ENCODE results near the gene ZNF484. TPM values are rescaled to one million over a fixed set of nuclear protein-coding genes. Genes with fewer than 3 reads are reported as not detected.
A peak's percentile ranks its signal among the peaks of the same experiment; 100 is the strongest.
"Not testable (repeated sequence)": the region's sequence is repeated elsewhere in the genome, so short reads cannot be mapped to it uniquely, and the experiment has no call there.

The ZNF484 gene
- total and polyA plus RNA-seq, 2 donors: 2.2 to 9.0 TPM

DNA sequence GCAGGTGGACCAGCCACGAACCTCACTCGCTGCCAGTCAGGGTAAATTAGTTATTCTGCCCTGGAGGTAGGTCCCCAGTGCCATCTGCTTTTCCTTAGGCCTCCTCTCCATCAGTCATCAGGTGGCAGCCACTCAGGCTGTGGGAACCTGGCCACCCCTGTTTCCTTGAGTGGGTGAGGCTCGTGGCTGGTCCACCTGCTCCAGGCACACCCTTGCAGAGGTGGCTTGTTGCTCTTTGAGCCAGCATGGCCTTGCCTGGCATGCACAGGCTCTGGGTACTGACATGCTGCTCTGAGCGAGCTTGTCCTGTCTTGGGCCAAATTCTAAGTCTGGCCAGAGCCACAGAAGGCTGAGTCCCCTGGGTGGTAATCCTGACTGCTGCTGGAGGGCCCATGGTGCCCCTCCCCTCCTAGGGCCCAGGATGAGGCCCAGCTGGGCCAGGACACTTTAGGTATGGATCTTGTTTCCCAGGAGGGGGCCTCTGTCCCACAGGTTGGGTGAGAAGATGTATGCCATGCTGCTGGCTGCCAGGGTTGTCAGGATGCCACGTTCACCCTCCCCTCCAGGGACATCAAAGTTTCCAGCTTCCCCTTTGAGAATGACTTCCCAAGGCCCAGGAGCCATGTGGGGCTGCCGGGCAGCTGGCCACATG is 17.0 kb upstream of the ZNF484 start:
- no peak for DNase-seq (ENCODE audit: low read depth in 6 of 9, low spot score in 9 of 9)
- H3K27me3 ChIP-seq (ENCODE audit: control insufficient read depth in 2 of 2, insufficient read depth in 1 of 2, low read length in 1 of 2): no peaks in the 10 kb centered on the region
- no peak overlapping the region for H3K4me3 ChIP-seq (ENCODE audit: low read length in 2 of 2)
- H3K36me3 ChIP-seq (ENCODE audit: control insufficient read depth in 2 of 2, insufficient read depth in 2 of 2, low read length in 1 of 2): no peaks in the 10 kb centered on the region
- H3K27ac ChIP-seq (ENCODE audit: low read depth in 1 of 2, low read length in 1 of 2): no peak overlapping the region
- no peaks in the 10 kb centered on the region for H3K4me1 ChIP-seq (ENCODE audit: control insufficient read depth in 2 of 2, insufficient read depth in 2 of 2, low read length in 2 of 2)
- H3K9me3 ChIP-seq (ENCODE audit: control insufficient read depth in 2 of 2, insufficient read depth in 1 of 2, low read length in 1 of 2): no peaks in the 10 kb centered on the region
- 96% methylated on average over 6 of the region's 6 CpGs for WGBS

DNA sequence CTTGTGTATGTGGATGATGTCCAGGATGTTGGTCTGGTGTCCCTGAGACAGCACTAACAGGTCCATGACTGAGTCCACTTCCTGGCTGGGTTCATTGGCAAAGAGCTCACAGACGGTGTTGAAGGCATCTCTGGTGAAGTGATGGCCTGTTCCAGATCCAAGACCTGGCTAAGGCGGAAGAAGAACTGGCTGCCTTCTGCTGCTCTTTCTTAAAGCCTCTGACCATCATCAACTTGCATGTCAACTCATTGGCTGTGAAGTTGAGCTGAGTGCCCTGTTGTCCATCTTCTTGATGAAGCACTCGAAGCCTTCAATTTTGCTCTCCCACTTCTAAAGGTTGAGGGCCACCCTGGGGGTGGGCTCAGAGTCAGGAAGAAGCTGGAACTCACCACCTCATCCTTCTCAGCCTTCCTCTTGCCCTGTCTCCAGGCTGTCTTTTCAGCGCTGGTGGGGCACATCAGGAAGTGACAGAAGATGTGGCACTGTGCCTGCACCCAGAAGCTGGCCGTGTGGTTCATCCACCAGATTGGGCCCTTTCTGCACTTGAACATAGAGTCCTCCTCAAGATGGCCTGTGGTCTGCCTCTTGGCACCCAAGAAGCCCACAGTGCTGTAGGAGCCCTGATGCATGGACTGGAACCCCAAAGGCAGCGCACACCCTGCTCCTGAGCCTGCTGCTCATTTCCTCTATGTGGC is 16.2 kb upstream of the ZNF484 start:
- DNase-seq (ENCODE audit: low read depth in 6 of 9, low spot score in 9 of 9); H3K9me3 ChIP-seq (ENCODE audit: control insufficient read depth in 2 of 2, insufficient read depth in 1 of 2, low read length in 1 of 2); H3K27me3 ChIP-seq (ENCODE audit: control insufficient read depth in 2 of 2, insufficient read depth in 1 of 2, low read length in 1 of 2); H3K4me1 ChIP-seq (ENCODE audit: control insufficient read depth in 2 of 2, insufficient read depth in 2 of 2, low read length in 2 of 2); H3K27ac ChIP-seq (ENCODE audit: low read depth in 1 of 2, low read length in 1 of 2); H3K4me3 ChIP-seq (ENCODE audit: low read length in 2 of 2); H3K36me3 ChIP-seq (ENCODE audit: control insufficient read depth in 2 of 2, insufficient read depth in 2 of 2, low read length in 1 of 2): not testable (repeated sequence)
- WGBS: 97% methylated on average over 6 of the region's 6 CpGs

DNA sequence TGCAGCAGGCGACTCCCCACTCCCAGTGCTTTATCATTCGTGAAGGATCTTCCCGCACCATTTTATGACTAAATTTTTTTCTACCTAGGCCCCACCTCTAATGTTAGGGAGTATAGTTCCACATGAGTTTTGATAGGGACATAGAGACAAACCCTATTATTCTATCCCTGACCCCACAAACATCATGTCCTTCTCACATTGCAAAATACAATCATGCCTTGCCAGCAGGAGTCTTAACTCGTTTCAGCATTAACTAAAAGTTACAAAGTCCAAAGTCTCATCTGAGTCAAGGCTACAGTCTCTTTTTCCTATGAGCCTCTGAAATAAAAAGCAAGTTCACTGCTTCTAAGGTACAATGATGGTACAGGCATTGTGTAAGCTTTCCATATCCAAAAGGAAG is 14.4 kb upstream of the ZNF484 start:
- peaks cover 9 to 10% of the 10 kb centered on the region in 2 donors for H3K4me1 ChIP-seq (ENCODE audit: control insufficient read depth in 2 of 2, insufficient read depth in 2 of 2, low read length in 2 of 2)
- not testable (repeated sequence) for H3K4me3 ChIP-seq (ENCODE audit: low read length in 2 of 2); H3K27ac ChIP-seq (ENCODE audit: low read depth in 1 of 2, low read length in 1 of 2); DNase-seq (ENCODE audit: low read depth in 6 of 9, low spot score in 9 of 9); H3K36me3 ChIP-seq (ENCODE audit: control insufficient read depth in 2 of 2, insufficient read depth in 2 of 2, low read length in 1 of 2); H3K27me3 ChIP-seq (ENCODE audit: control insufficient read depth in 2 of 2, insufficient read depth in 1 of 2, low read length in 1 of 2); H3K9me3 ChIP-seq (ENCODE audit: control insufficient read depth in 2 of 2, insufficient read depth in 1 of 2, low read length in 1 of 2)
- WGBS: 97% methylated on average over 4 of the region's 4 CpGs

DNA sequence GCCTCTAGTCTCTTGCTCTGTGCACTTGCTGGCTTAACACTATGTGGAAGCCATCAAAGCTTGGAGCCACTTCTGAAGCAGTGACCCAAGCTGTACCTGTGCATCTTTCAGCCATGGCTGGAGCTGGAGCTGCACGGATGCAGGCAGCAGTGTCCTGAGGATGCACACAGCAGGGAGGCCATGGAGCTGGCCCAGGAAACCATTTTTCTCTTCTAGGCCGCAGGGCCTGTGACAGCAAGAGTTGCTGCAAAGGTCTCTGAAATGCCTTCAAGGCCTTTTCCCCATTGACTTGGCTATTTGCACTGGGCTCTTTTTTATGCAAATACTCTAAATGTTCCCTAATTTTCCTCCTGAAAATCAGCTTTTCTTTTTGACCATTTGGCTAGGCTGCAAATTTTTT is 12.9 kb upstream of the ZNF484 start:
- Histone ChIP-seq H3K4me3 (ENCODE audit: low read length in 2 of 2) (no peak overlapping the region), H3K27ac (ENCODE audit: low read depth in 1 of 2, low read length in 1 of 2) (no peak overlapping the region), H3K4me1 (ENCODE audit: control insufficient read depth in 2 of 2, insufficient read depth in 2 of 2, low read length in 2 of 2) (peaks cover 14 to 18% of the 10 kb centered on the region in 2 donors), H3K9me3 (ENCODE audit: control insufficient read depth in 2 of 2, insufficient read depth in 1 of 2, low read length in 1 of 2) (no peaks in the 10 kb centered on the region), H3K27me3 (ENCODE audit: control insufficient read depth in 2 of 2, insufficient read depth in 1 of 2, low read length in 1 of 2) (no peaks in the 10 kb centered on the region), H3K36me3 (ENCODE audit: control insufficient read depth in 2 of 2, insufficient read depth in 2 of 2, low read length in 1 of 2) (no peaks in the 10 kb centered on the region)
- WGBS: 95% methylated on average over 2 of the region's 2 CpGs
- DNase-seq (ENCODE audit: low read depth in 6 of 9, low spot score in 9 of 9): no peak

DNA sequence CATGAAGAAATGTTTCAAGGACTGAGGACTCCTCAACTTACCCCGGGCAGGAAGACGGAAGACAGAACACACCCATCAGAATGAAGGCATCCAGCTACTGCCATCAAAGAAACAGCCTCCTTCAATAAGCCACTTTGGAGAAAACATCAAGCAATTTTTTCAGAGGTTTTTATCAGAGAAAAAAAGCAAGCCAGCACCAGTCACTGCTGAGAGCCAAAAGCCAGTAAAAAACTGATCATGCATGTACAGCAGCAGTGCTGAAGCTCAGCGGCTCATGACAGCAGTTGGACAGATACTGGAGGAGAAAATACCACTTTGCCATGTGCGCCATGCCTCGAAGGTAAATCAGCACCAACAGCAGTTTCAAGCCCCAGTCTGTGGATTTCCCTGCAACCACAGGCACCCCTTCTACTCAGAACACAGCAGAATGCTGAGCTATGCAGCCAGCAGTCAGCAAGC is 10.1 kb upstream of the ZNF484 start:
- no peak overlapping the region for H3K27ac ChIP-seq (ENCODE audit: low read depth in 1 of 2, low read length in 1 of 2)
- no peaks in the 10 kb centered on the region for H3K36me3 ChIP-seq (ENCODE audit: control insufficient read depth in 2 of 2, insufficient read depth in 2 of 2, low read length in 1 of 2)
- peak in 2 of 9 donors; percentile 8 to 34 for DNase-seq (ENCODE audit: low read depth in 6 of 9, low spot score in 9 of 9)
- no peaks in the 10 kb centered on the region for H3K9me3 ChIP-seq (ENCODE audit: control insufficient read depth in 2 of 2, insufficient read depth in 1 of 2, low read length in 1 of 2)
- WGBS: 47% methylated on average over 5 of the region's 5 CpGs
- no peaks in the 10 kb centered on the region for H3K27me3 ChIP-seq (ENCODE audit: control insufficient read depth in 2 of 2, insufficient read depth in 1 of 2, low read length in 1 of 2)
- no peak overlapping the region for H3K4me3 ChIP-seq (ENCODE audit: low read length in 2 of 2)
- peaks cover 14 to 18% of the 10 kb centered on the region in 2 donors for H3K4me1 ChIP-seq (ENCODE audit: control insufficient read depth in 2 of 2, insufficient read depth in 2 of 2, low read length in 2 of 2)

DNA sequence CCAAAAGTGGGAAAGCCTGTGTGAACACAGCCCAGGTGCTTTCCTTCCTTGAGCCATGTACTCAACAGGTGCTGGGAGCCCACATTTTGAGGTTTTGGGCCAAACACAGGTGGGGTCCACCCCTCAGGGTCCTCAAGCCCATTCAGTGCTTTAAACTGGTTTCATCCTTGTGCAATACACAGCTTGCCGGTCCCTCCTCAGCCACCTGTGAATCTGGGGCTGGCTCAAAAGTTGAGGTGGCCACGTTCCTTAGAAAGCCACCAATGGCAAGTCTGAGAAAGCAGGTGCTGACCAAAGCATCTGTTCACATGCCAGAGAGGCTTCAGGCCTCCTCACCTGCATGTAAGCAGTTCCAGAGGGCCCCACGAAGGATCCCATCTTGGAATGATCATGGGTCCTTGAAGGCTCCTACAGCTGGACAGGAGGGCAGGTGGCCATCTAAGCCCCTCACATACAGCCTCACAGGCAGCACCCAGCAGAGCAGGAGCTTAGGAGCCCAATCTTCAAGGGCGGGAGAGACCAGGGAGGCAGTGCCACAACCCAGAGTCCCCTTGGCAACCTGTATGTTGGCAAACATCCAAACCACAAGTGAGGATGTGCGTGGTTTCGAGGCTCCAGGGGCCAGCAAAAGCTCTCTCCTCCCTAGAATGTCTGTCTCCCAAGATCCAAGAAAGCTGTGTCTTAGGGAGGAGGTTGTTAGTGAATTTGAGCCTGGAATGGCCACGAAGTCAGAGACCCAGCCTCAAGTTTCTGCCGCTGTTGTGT is 9.2 kb upstream of the ZNF484 start:
- not testable (repeated sequence) for H3K9me3 ChIP-seq (ENCODE audit: control insufficient read depth in 2 of 2, insufficient read depth in 1 of 2, low read length in 1 of 2); H3K27ac ChIP-seq (ENCODE audit: low read depth in 1 of 2, low read length in 1 of 2); H3K36me3 ChIP-seq (ENCODE audit: control insufficient read depth in 2 of 2, insufficient read depth in 2 of 2, low read length in 1 of 2); H3K4me3 ChIP-seq (ENCODE audit: low read length in 2 of 2); H3K27me3 ChIP-seq (ENCODE audit: control insufficient read depth in 2 of 2, insufficient read depth in 1 of 2, low read length in 1 of 2)
- DNase-seq (ENCODE audit: low read depth in 6 of 9, low spot score in 9 of 9): peak in 4 of 9 donors; percentile 11 to 53 (median 18)
- peaks cover 14 to 18% of the 10 kb centered on the region in 2 donors for H3K4me1 ChIP-seq (ENCODE audit: control insufficient read depth in 2 of 2, insufficient read depth in 2 of 2, low read length in 2 of 2)
- WGBS: 34% methylated on average over 8 of the region's 8 CpGs

GRCh38 chr9:92883666-92884405 is 6.0 kb upstream of the ZNF484 start:
- not testable (repeated sequence) for H3K27me3 ChIP-seq (ENCODE audit: control insufficient read depth in 2 of 2, insufficient read depth in 1 of 2, low read length in 1 of 2); H3K36me3 ChIP-seq (ENCODE audit: control insufficient read depth in 2 of 2, insufficient read depth in 2 of 2, low read length in 1 of 2); DNase-seq (ENCODE audit: low read depth in 6 of 9, low spot score in 9 of 9); H3K4me3 ChIP-seq (ENCODE audit: low read length in 2 of 2); H3K27ac ChIP-seq (ENCODE audit: low read depth in 1 of 2, low read length in 1 of 2); H3K9me3 ChIP-seq (ENCODE audit: control insufficient read depth in 2 of 2, insufficient read depth in 1 of 2, low read length in 1 of 2)
- peaks cover 14 to 18% of the 10 kb centered on the region in 2 donors for H3K4me1 ChIP-seq (ENCODE audit: control insufficient read depth in 2 of 2, insufficient read depth in 2 of 2, low read length in 2 of 2)
- WGBS: 85% methylated on average over 15 of the region's 15 CpGs

- Histone ChIP-seq H3K27me3 (ENCODE audit: control insufficient read depth in 2 of 2, insufficient read depth in 1 of 2, low read length in 1 of 2) (no peaks in the 10 kb centered on the region), H3K9me3 (ENCODE audit: control insufficient read depth in 2 of 2, insufficient read depth in 1 of 2, low read length in 1 of 2) (no peaks in the 10 kb centered on the region), H3K36me3 (ENCODE audit: control insufficient read depth in 2 of 2, insufficient read depth in 2 of 2, low read length in 1 of 2) (no peaks in the 10 kb centered on the region), H3K4me3 (ENCODE audit: low read length in 2 of 2) (no peak overlapping the region), H3K4me1 (ENCODE audit: control insufficient read depth in 2 of 2, insufficient read depth in 2 of 2, low read length in 2 of 2) (peaks cover 5 to 8% of the 10 kb centered on the region in 2 donors), H3K27ac (ENCODE audit: low read depth in 1 of 2, low read length in 1 of 2) (no peak overlapping the region)
- no peak for DNase-seq (ENCODE audit: low read depth in 6 of 9, low spot score in 9 of 9)
- WGBS: 96% methylated on average over 5 of the region's 5 CpGs
Measured at GRCh38 chr9:92882276-92882675, 4.4 kb upstream of the ZNF484 start.
